GM21526 (cell line): ENCODE data around the gene ARHGEF5.
"Not testable (repeated sequence)": the region's sequence is repeated elsewhere in the genome, so short reads cannot be mapped to it uniquely, and the experiment has no call there.

Experiments used
- ATAC-seq: cut with Tn5 transposase; IDR thresholded peaks from one replicate; pipeline ENCODE4 v1.9.1; 2021; ENCODE audit warnings: moderate library complexity; ENCODE audit not compliant: unreplicated experiment, low FRiP score

The ARHGEF5 gene

GRCh38 chr7:144418931-144419330 lies 63.7 kb downstream of the ARHGEF5 start:
- ATAC-seq: not testable (repeated sequence)

GRCh38 chr7:144427539-144427938 lies 72.3 kb downstream of the ARHGEF5 start:
- not testable (repeated sequence) for ATAC-seq

GRCh38 chr7:144428431-144428830 lies 73.2 kb downstream of the ARHGEF5 start:
- ATAC-seq: no peak
